Endodermal cell (in vitro differentiated cells): ENCODE data around the gene DAP. TPM values are rescaled to one million over a fixed set of nuclear protein-coding genes. Genes with fewer than 3 reads are reported as not detected.

Experiments
- DNase-seq: peaks from one replicate; pipeline ENCODE4 v3.0.0-alpha.2; 2017
- H3K27ac ChIP-seq: 2 replicates; pipeline ENCODE4 v1.5.1; 2013; ENCODE audit warnings: mild to moderate bottlenecking, low read depth, low read length, moderate library complexity
- H3K27me3 ChIP-seq: 2 replicates; pipeline ENCODE4 v1.6.1; 2013; ENCODE audit warnings: mild to moderate bottlenecking, low read length, moderate library complexity; ENCODE audit not compliant: insufficient read depth, control insufficient read depth, poor library complexity, severe bottlenecking
- H3K36me3 ChIP-seq: 2 replicates; pipeline ENCODE4 v1.7.0; 2013; ENCODE audit warnings: mild to moderate bottlenecking, low read length, moderate library complexity; ENCODE audit not compliant: control insufficient read depth, insufficient read depth
- H3K4me1 ChIP-seq: one replicate; pipeline ENCODE4 v1.7.0; 2013; ENCODE audit warnings: low read length; ENCODE audit not compliant: control insufficient read depth, insufficient read depth
- H3K4me3 ChIP-seq: 2 replicates; pipeline ENCODE4 v1.5.1; 2013; ENCODE audit warnings: mild to moderate bottlenecking, low read length, moderate library complexity
- H3K9ac ChIP-seq: 2 replicates; pipeline ENCODE4 v1.6.1; 2013; ENCODE audit warnings: mild to moderate bottlenecking, low read length, moderate library complexity; ENCODE audit not compliant: poor library complexity, severe bottlenecking; ENCODE audit errors: extremely low read depth
- H3K9me3 ChIP-seq: 2 replicates; pipeline ENCODE4 v1.6.1; 2013; ENCODE audit warnings: mild to moderate bottlenecking, low read length, moderate library complexity; ENCODE audit not compliant: control insufficient read depth
- H3K27ac Mint-ChIP-seq: 2 replicates; pipeline ENCODE4 v1.8.0; 2020; ENCODE audit warnings: mixed read lengths
- H3K27me3 Mint-ChIP-seq: 2 replicates; pipeline ENCODE4 v1.8.0; 2021; ENCODE audit warnings: mild to moderate bottlenecking, mixed read lengths; ENCODE audit not compliant: insufficient read depth
- H3K36me3 Mint-ChIP-seq: 2 replicates; pipeline ENCODE4 v1.8.0; 2020; ENCODE audit warnings: low read depth, mixed read lengths
- H3K4me1 Mint-ChIP-seq: 2 replicates; pipeline ENCODE4 v1.8.0; 2020; ENCODE audit warnings: mixed read lengths
- H3K4me3 Mint-ChIP-seq: 2 replicates; pipeline ENCODE4 v1.8.0; 2020; ENCODE audit warnings: mild to moderate bottlenecking, moderate library complexity, mixed read lengths
- H3K9me3 Mint-ChIP-seq: 2 replicates; pipeline ENCODE4 v1.8.0; 2020; ENCODE audit warnings: mild to moderate bottlenecking, mixed read lengths
- CTCF ChIP-seq: fragments of 200-600 bp; sonication (generic); conservative IDR thresholded peaks from 2 replicates; pipeline ENCODE4 v1.5.0; 2021; ENCODE audit warnings: antibody characterized with exemption, mild to moderate bottlenecking
- WGBS, 2 experiments: methylation state at CpG; one replicate each; pipeline versions ENCODE4 v1.1.5 to v1.1.7; 2013; ENCODE audit warnings: missing lambda C conversion rate in 2 of 2, mixed read lengths in 1 of 2; ENCODE audit not compliant: insufficient coverage in 1 of 2, insufficient read length in 1 of 2; 5-methylcytosine and 5-hydroxymethylcytosine counted together
- total RNA-seq, 2 donors: library from RNA; stranded (reverse); fragmentation: NEBNext Ultra II Directional in 1 of 2; extraction: Animal tissue kit (Norgen Biotek cat#: 25700) in 1 of 2; gene quantifications; 2 replicates in 1 of 2; 3 replicates in 1 of 2; pipeline ENCODE4 v1.2.1, GENCODE V29; 2021

DAP gene
- total RNA-seq, 2 donors from 2014 or later, result 77.7 to 106 TPM

DNA sequence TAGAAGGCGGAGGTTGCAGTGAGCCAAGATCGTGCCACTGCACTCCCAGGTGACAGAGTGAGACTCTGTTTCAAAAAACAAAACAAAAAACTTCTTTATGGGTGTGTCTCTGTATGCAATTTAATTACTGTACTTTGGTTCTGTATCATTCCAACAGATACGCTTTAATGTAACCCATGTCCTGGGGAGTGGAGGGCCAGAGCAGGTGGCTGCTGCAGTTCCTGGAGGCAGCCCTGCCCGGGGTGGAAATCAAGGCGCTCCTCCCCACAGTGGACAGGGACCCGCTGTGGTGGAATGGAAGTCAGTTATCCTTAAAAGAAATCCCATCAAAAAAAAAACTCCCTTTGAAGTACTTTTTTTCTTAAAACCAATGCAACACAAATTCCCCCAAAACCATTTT, 1.9 kb downstream of the DAP start:
- Histone ChIP-seq H3K27ac (no peak overlapping the region), H3K27me3 (no peaks in the 10 kb centered on the region), H3K4me3 (peak overlapping the region; percentile 99), H3K36me3 (peaks cover 17% of the 10 kb centered on the region), H3K9me3 (peaks cover 5% of the 10 kb centered on the region), H3K9ac (no peak overlapping the region), H3K4me1 (no peaks in the 10 kb centered on the region)
- no peak overlapping the region for H3K27ac Mint-ChIP-seq
- 96 to 98% methylated on average over 3 to 6 of the region's 6 CpGs for WGBS, 2 experiments
- H3K4me1 Mint-ChIP-seq, result peaks cover 35% of the 10 kb centered on the region
- H3K27me3 Mint-ChIP-seq, result peaks cover 5% of the 10 kb centered on the region
- no peak for TF ChIP-seq CTCF
- H3K36me3 Mint-ChIP-seq, result peaks cover 23% of the 10 kb centered on the region
- DNase-seq, result no peak
- H3K9me3 Mint-ChIP-seq, result no peaks in the 10 kb centered on the region
- peak overlapping the region; percentile 84 for H3K4me3 Mint-ChIP-seq

GRCh38 chr5:10757922-10758555, 3.0 kb downstream of the DAP start:
- H3K4me3 Mint-ChIP-seq, result no peak overlapping the region
- Histone ChIP-seq H3K9me3 (peaks cover 5% of the 10 kb centered on the region), H3K4me1 (no peaks in the 10 kb centered on the region), H3K4me3 (no peak overlapping the region), H3K27ac (no peak overlapping the region), H3K36me3 (peaks cover 17% of the 10 kb centered on the region), H3K9ac (no peak overlapping the region), H3K27me3 (no peaks in the 10 kb centered on the region)
- no peaks in the 10 kb centered on the region for H3K9me3 Mint-ChIP-seq
- peaks cover 27% of the 10 kb centered on the region for H3K36me3 Mint-ChIP-seq
- H3K4me1 Mint-ChIP-seq, result peaks cover 35% of the 10 kb centered on the region
- H3K27ac Mint-ChIP-seq, result no peak overlapping the region
- WGBS, 2 experiments, result 91 to 98% methylated on average over 4 to 7 of the region's 7 CpGs
- no peak for DNase-seq
- peaks cover 3% of the 10 kb centered on the region for H3K27me3 Mint-ChIP-seq
- TF ChIP-seq CTCF, result no peak

GRCh38 chr5:10757043-10757442, 4.0 kb downstream of the DAP start:
- Histone ChIP-seq H3K4me3 (no peak overlapping the region), H3K36me3 (peaks cover 20% of the 10 kb centered on the region), H3K9me3 (peaks cover 5% of the 10 kb centered on the region), H3K9ac (no peak overlapping the region), H3K27ac (no peak overlapping the region), H3K4me1 (no peaks in the 10 kb centered on the region), H3K27me3 (no peaks in the 10 kb centered on the region)
- Mint-ChIP-seq H3K4me1 (peaks cover 25% of the 10 kb centered on the region), H3K36me3 (peaks cover 31% of the 10 kb centered on the region), H3K9me3 (no peaks in the 10 kb centered on the region), H3K27me3 (peaks cover 3% of the 10 kb centered on the region), H3K27ac (no peak overlapping the region), H3K4me3 (no peak overlapping the region)
- no peak for TF ChIP-seq CTCF
- 91% methylated on average over 5 to 9 of the region's 9 CpGs for WGBS, 2 experiments
- DNase-seq, result peak; percentile 58
